ENCODE measurements around the gene NEDD4L.

The NEDD4L gene

GRCh38 chr18:58229162-58229561 is 185.1 kb downstream of the NEDD4L start:
- POLR2A ChIA-PET: no interaction called here
- CTCF ChIA-PET: interaction anchor here (1.0 to 1.6 kb wide), 3 partner anchors 8 to 25 kb away, joined by 3 read pairs; no protein-coding TSS in a partner anchor
- DNase-seq (ENCODE audit: extremely low spot score): no peak
- TF ChIP-seq, protein P1, sequence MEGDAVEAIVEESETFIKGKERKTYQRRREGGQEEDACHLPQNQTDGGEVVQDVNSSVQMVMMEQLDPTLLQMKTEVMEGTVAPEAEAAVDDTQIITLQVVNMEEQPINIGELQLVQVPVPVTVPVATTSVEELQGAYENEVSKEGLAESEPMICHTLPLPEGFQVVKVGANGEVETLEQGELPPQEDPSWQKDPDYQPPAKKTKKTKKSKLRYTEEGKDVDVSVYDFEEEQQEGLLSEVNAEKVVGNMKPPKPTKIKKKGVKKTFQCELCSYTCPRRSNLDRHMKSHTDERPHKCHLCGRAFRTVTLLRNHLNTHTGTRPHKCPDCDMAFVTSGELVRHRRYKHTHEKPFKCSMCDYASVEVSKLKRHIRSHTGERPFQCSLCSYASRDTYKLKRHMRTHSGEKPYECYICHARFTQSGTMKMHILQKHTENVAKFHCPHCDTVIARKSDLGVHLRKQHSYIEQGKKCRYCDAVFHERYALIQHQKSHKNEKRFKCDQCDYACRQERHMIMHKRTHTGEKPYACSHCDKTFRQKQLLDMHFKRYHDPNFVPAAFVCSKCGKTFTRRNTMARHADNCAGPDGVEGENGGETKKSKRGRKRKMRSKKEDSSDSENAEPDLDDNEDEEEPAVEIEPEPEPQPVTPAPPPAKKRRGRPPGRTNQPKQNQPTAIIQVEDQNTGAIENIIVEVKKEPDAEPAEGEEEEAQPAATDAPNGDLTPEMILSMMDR (IDR thresholded peaks at IDR 0.05; ENCODE audit: control extremely low read depth, extremely low read depth, low read depth, missing control alignments): no peak

DNA sequence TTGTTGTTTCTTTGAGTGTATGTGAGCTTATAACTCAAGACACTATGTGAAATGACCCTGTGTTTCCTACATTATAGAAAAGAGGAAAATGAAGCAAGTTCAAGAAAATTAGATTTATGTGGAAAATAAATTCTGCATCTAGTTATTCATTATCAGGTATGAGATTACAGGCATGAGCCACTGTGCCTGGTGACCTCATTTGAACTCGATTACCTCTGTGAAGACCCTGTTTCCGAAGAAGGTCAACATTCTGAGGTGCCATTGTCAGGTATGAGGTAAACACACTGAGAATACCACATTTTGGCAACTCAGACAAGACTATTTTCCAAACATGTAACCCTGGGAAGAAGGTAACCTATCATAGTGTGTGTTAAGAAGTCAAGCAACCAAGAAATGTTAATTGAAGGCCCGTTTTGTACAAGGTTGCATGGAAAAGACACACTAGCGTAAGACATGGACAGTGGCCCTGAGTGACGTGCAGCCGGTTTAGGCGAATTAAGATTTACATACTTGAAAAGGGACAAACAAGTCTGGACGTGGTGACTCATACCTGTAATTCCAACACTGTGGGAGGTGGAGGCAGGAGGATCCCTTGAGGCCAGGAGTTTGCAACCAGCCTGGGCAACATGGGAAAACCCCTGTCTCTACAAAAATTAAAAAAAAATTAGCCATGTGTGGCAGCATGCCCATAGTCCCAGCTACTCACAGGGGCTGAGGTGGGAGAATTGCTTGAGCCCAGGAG is 186.6 kb downstream of the NEDD4L start:
- ChIA-PET POLR2A (no interaction called here), CTCF (interaction anchor here (0.9 to 1.6 kb wide), 3 partner anchors 9 to 38 kb away, joined by 3 to 5 read pairs (median 3); no protein-coding TSS in a partner anchor)
- TF ChIP-seq, protein P1 (IDR thresholded peaks at IDR 0.05; ENCODE audit: control extremely low read depth, extremely low read depth, low read depth, missing control alignments): no peak
- no peak for DNase-seq (ENCODE audit: extremely low spot score)

GRCh38 chr18:58231930-58232329 is 187.9 kb downstream of the NEDD4L start:
- DNase-seq (ENCODE audit: extremely low spot score): no peak
- TF ChIP-seq, protein P1 (IDR thresholded peaks at IDR 0.05; ENCODE audit: control extremely low read depth, extremely low read depth, low read depth, missing control alignments): peak; percentile 23
- POLR2A ChIA-PET: no interaction called here
- CTCF ChIA-PET: interaction anchor here (0.7 to 1.5 kb wide), 3 partner anchors 10 to 37 kb away, joined by 3 to 6 read pairs (median 3); no protein-coding TSS in a partner anchor

DNA sequence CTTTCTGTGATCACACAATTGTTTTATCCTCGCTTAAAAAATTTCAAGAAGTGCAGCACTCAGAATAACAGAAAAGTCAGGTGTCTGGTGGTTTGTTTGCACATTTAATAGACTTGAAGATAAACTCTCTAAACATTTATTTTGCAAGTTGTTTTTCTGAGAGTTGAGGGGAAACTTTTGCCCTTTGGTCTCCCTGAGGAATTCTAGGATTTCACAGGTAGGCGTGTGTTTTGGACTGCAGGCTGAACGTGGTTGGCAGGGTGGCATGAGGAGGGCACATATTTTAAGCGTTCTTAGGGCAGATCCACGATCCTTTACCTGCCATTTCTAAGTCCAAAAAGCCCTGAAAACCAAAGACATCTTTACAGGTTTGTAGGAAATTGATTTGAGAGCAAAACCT is 188.6 kb downstream of the NEDD4L start:
- DNase-seq (ENCODE audit: extremely low spot score): no peak
- TF ChIP-seq, protein P1 (IDR thresholded peaks at IDR 0.05; ENCODE audit: control extremely low read depth, extremely low read depth, low read depth, missing control alignments): no peak
- ChIA-PET POLR2A (no interaction called here), CTCF (interaction anchor here (1.4 to 1.5 kb wide), 2 partner anchors 11 to 38 kb away, joined by 3 to 6 read pairs; no protein-coding TSS in a partner anchor)

DNA sequence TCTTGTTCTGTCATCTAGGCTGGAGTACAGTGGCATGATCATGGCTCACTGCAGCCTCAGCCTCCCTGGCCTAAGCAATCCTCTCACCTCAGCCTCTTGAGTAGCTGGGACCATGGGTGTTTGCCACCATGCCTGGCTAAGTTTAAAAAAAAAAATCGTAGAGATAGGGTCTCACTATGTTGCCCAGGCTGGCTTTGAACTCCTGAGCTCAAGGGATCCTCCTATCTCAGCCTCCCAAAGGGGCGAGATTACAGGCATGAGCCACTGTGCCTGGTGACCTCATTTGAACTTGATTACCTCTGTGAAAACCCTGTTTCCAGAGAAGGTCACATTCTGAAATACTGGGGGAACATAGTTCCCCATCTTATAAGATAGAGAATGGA is 190.3 kb downstream of the NEDD4L start:
- DNase-seq (ENCODE audit: extremely low spot score): no peak
- TF ChIP-seq, protein P1 (IDR thresholded peaks at IDR 0.05; ENCODE audit: control extremely low read depth, extremely low read depth, low read depth, missing control alignments): no peak
- CTCF ChIA-PET: interaction anchor here (1.3 kb wide), 1 partner anchor 16 kb away, joined by 3 read pairs; no protein-coding TSS in a partner anchor
- POLR2A ChIA-PET: no interaction called here

- POLR2A ChIA-PET: no interaction called here
- CTCF ChIA-PET: interaction anchor here (1.3 kb wide), 1 partner anchor 15 kb away, joined by 3 read pairs; no protein-coding TSS in a partner anchor
- DNase-seq (ENCODE audit: extremely low spot score): no peak
- TF ChIP-seq, protein P1 (IDR thresholded peaks at IDR 0.05; ENCODE audit: control extremely low read depth, extremely low read depth, low read depth, missing control alignments): no peak
Observed at GRCh38 chr18:58235001-58235436, 191.0 kb downstream of the NEDD4L start.
